Nephron (organoid): ENCODE data around the gene PIGU.

Experiments
- H3K27ac Mint-ChIP-seq, 3 experiments: 2 replicates each; pipeline ENCODE4 v1.8.0; 2020; ENCODE audit warnings: mixed read lengths in 3 of 3, mild to moderate bottlenecking in 2 of 3, moderate library complexity in 1 of 3
- H3K27me3 Mint-ChIP-seq: 2 replicates; pipeline ENCODE4 v1.8.0; 2021; ENCODE audit warnings: low read depth, mild to moderate bottlenecking, moderate library complexity, mixed read lengths
- H3K36me3 Mint-ChIP-seq: 2 replicates; pipeline ENCODE4 v1.8.0; 2020; ENCODE audit warnings: low read depth, mixed read lengths
- H3K4me1 Mint-ChIP-seq: 2 replicates; pipeline ENCODE4 v1.8.0; 2020; ENCODE audit warnings: mixed read lengths
- H3K4me3 Mint-ChIP-seq, 3 experiments: 2 replicates each; pipeline ENCODE4 v1.8.0; 2020; ENCODE audit warnings: mild to moderate bottlenecking in 3 of 3, mixed read lengths in 3 of 3, moderate library complexity in 2 of 3
- H3K9me3 Mint-ChIP-seq: 2 replicates; pipeline ENCODE4 v1.8.0; 2020; ENCODE audit warnings: mixed read lengths
- TF ChIP-seq, protein P1 (sequence below), 3 experiments: fragments of 200-600 bp; sonication (generic); IDR thresholded peaks; one replicate each; pipeline ENCODE4 v1.5.0; 2021; ENCODE audit warnings: antibody characterized with exemption in 3 of 3; ENCODE audit not compliant: unreplicated experiment in 3 of 3

The PIGU gene

DNA sequence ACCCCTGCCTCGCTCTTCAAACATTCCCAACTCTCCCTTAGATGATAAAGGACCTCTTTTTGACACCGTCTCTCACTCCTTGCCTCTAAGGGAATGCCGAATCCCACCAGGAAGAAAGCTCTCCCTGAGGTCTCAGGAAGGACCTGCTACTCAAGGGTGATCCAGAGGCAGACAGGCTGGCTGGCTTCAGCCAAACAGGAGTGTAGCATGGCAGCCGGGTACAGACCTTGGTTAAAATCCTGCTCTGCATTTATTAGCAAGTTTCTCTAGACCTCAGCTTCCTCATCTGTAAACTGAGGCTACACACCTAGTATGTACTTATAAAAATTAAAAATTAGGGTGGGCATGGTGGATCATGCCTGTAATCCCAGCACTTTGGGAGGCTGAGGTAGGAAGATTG, 101.1 kb downstream of the PIGU start:
- Mint-ChIP-seq H3K4me3 (no peak overlapping the region), H3K4me1 (peaks cover 6% of the 10 kb centered on the region), H3K27me3 (no peaks in the 10 kb centered on the region), H3K27ac (no peak overlapping the region), H3K9me3 (no peaks in the 10 kb centered on the region), H3K36me3 (peaks cover 35% of the 10 kb centered on the region)
- TF ChIP-seq, protein P1, sequence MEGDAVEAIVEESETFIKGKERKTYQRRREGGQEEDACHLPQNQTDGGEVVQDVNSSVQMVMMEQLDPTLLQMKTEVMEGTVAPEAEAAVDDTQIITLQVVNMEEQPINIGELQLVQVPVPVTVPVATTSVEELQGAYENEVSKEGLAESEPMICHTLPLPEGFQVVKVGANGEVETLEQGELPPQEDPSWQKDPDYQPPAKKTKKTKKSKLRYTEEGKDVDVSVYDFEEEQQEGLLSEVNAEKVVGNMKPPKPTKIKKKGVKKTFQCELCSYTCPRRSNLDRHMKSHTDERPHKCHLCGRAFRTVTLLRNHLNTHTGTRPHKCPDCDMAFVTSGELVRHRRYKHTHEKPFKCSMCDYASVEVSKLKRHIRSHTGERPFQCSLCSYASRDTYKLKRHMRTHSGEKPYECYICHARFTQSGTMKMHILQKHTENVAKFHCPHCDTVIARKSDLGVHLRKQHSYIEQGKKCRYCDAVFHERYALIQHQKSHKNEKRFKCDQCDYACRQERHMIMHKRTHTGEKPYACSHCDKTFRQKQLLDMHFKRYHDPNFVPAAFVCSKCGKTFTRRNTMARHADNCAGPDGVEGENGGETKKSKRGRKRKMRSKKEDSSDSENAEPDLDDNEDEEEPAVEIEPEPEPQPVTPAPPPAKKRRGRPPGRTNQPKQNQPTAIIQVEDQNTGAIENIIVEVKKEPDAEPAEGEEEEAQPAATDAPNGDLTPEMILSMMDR (IDR thresholded peaks at IDR 0.05; ENCODE audit: unreplicated experiment in 3 of 3) = no peak

- no peaks in the 10 kb centered on the region for H3K9me3 Mint-ChIP-seq
- H3K27me3 Mint-ChIP-seq = no peaks in the 10 kb centered on the region
- TF ChIP-seq, protein P1 (IDR thresholded peaks at IDR 0.05; ENCODE audit: unreplicated experiment in 3 of 3) = no peak
- H3K4me3 Mint-ChIP-seq = no peak overlapping the region
- H3K27ac Mint-ChIP-seq = no peak overlapping the region
- H3K4me1 Mint-ChIP-seq = peaks cover 7% of the 10 kb centered on the region
- H3K36me3 Mint-ChIP-seq = peaks cover 36% of the 10 kb centered on the region
Measured at GRCh38 chr20:34575271-34575670, 101.6 kb downstream of the PIGU start.

DNA sequence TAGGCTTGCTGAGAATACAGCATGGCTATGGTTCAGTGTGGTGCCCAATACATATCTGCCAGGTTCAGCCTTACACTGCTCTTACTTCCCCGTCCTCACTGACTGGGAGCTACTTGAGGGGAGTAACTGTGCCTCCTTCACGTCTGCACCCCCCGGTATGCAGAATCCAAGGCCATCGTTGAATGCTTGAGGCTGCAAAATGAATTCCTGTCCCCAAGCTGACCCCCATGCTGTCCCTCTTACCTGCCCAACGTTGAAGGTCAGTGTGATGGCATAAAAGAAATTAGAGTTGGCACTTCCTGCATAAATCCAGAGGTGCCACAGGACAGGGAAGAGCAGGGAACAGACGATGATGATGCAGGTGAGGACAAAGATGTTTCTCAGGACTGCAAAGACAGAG, 102.0 kb downstream of the PIGU start:
- TF ChIP-seq, protein P1 (IDR thresholded peaks at IDR 0.05; ENCODE audit: unreplicated experiment in 3 of 3) = no peak
- Mint-ChIP-seq H3K36me3 (peaks cover 36% of the 10 kb centered on the region), H3K4me1 (peaks cover 7% of the 10 kb centered on the region), H3K9me3 (no peaks in the 10 kb centered on the region), H3K4me3 (no peak overlapping the region), H3K27me3 (no peaks in the 10 kb centered on the region), H3K27ac (no peak overlapping the region)

GRCh38 chr20:34574426-34574825, 102.5 kb downstream of the PIGU start:
- Mint-ChIP-seq H3K4me3 (no peak overlapping the region), H3K36me3 (peaks cover 36% of the 10 kb centered on the region), H3K9me3 (no peaks in the 10 kb centered on the region), H3K4me1 (peaks cover 7% of the 10 kb centered on the region), H3K27me3 (no peaks in the 10 kb centered on the region), H3K27ac (no peak overlapping the region)
- TF ChIP-seq, protein P1 (IDR thresholded peaks at IDR 0.05; ENCODE audit: unreplicated experiment in 3 of 3) = no peak

DNA sequence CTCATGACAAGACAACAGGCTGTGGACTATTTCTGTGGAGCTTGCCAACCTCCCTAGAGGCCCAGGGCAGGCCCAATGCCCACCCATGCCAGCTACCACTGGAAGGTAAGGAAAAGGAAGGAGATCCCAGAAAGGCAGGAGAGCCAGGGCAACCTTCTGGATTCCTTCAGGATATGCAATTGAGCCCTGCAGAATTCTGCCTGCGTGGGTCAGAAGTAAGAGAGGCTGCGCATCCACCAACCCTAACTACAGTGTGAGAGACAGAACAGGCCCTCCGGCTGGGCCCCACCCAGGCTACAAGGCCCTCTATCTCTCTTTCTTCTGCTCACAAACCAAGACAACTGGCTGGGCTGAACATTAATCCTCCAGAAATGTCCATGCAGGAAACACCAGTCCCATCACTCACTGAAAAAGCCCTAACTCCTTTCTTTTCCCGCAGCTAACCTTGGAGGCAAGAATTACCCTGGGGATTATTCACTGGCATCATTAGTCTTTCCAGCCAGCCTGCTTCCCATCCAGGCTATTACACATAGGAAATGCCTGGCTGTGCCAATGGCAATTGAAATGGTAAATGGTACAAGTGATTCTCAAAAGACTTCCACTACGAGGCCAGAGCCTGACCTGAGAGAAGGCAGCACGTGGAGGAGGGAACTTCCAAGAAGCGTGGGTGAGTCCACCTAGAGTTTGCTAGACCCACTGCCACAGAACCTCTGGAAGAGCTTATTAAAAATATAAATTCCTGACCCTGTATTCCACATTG, 103.2 kb downstream of the PIGU start:
- no peak overlapping the region for H3K4me3 Mint-ChIP-seq
- no peaks in the 10 kb centered on the region for H3K9me3 Mint-ChIP-seq
- peaks cover 7% of the 10 kb centered on the region for H3K4me1 Mint-ChIP-seq
- H3K27ac Mint-ChIP-seq = no peak overlapping the region
- TF ChIP-seq, protein P1 (IDR thresholded peaks at IDR 0.05; ENCODE audit: unreplicated experiment in 3 of 3) = no peak
- H3K27me3 Mint-ChIP-seq = no peaks in the 10 kb centered on the region
- H3K36me3 Mint-ChIP-seq = peaks cover 36% of the 10 kb centered on the region

- peaks cover 36% of the 10 kb centered on the region for H3K36me3 Mint-ChIP-seq
- H3K9me3 Mint-ChIP-seq = no peaks in the 10 kb centered on the region
- TF ChIP-seq, protein P1 (IDR thresholded peaks at IDR 0.05; ENCODE audit: unreplicated experiment in 3 of 3) = no peak
- no peak overlapping the region for H3K4me3 Mint-ChIP-seq
- peak overlapping the region in 1 of 3 experiments; percentile 72 for H3K27ac Mint-ChIP-seq
- H3K27me3 Mint-ChIP-seq = no peaks in the 10 kb centered on the region
- peaks cover 7% of the 10 kb centered on the region for H3K4me1 Mint-ChIP-seq
Measured at GRCh38 chr20:34571753-34572152, 105.1 kb downstream of the PIGU start.
